ENCODE data around the gene FRMPD2.
"Not testable (repeated sequence)": the region's sequence is repeated elsewhere in the genome, so short reads cannot be mapped to it uniquely, and the experiment has no call there.

FRMPD2 gene

GRCh38 chr10:48147643-48148042 lies 126.9 kb downstream of the FRMPD2 start:
- WGBS, result no CpG with 5 or more reads among the region's 3 CpGs
- DNase-seq; H3K23ac ChIP-seq (ENCODE audit: low read length in 2 of 2); H4K8ac ChIP-seq (ENCODE audit: low read length); H2AK5ac ChIP-seq (ENCODE audit: low read length, severe bottlenecking); H2AFZ ChIP-seq (ENCODE audit: low read depth, low read length); H2BK5ac ChIP-seq (ENCODE audit: low read depth, low read length, poor library complexity, severe bottlenecking); H2BK15ac ChIP-seq (ENCODE audit: low read depth, poor library complexity, severe bottlenecking); H2BK12ac ChIP-seq (ENCODE audit: low read length in 2 of 2); H3K79me1 ChIP-seq (replicated peaks; ENCODE audit: low read length, poor library complexity, severe bottlenecking); H3K27me3 ChIP-seq (ENCODE audit: control insufficient read depth in 1 of 2, insufficient read depth in 1 of 2, low read length in 2 of 2); H3K27ac ChIP-seq (ENCODE audit: low read length, poor library complexity, severe bottlenecking); H4K91ac ChIP-seq (ENCODE audit: low read length); H3K18ac ChIP-seq (ENCODE audit: low read depth in 1 of 2, low read length in 2 of 2); H3K4me3 ChIP-seq (ENCODE audit: insufficient read depth in 1 of 2, low read depth in 1 of 2, low read length in 2 of 2); H3K4me1 ChIP-seq (ENCODE audit: control insufficient read depth, insufficient read depth, low read depth, low read length); H3K9me3 ChIP-seq (ENCODE audit: control insufficient read depth, low read length); H3K36me3 ChIP-seq (ENCODE audit: control insufficient read depth in 1 of 2, insufficient read depth in 2 of 2, low read depth in 1 of 2, low read length in 2 of 2); H2BK120ac ChIP-seq (ENCODE audit: low read depth, low read length); H3K4ac ChIP-seq (ENCODE audit: low read depth in 1 of 2, low read length in 2 of 2); H3K14ac ChIP-seq (ENCODE audit: low read length in 2 of 2); H3K9ac ChIP-seq (ENCODE audit: low read length); H3K4me2 ChIP-seq (ENCODE audit: low read length, poor library complexity, severe bottlenecking): not testable (repeated sequence)

GRCh38 chr10:48143721-48144642 lies 130.5 kb downstream of the FRMPD2 start:
- not testable (repeated sequence) for H3K9me3 ChIP-seq (ENCODE audit: control insufficient read depth, low read length); H2AK5ac ChIP-seq (ENCODE audit: low read length, severe bottlenecking); H4K91ac ChIP-seq (ENCODE audit: low read length); H3K4ac ChIP-seq (ENCODE audit: low read depth in 1 of 2, low read length in 2 of 2); H2BK15ac ChIP-seq (ENCODE audit: low read depth, poor library complexity, severe bottlenecking); DNase-seq; H4K8ac ChIP-seq (ENCODE audit: low read length); H2BK5ac ChIP-seq (ENCODE audit: low read depth, low read length, poor library complexity, severe bottlenecking); H3K14ac ChIP-seq (ENCODE audit: low read length in 2 of 2); H3K4me2 ChIP-seq (ENCODE audit: low read length, poor library complexity, severe bottlenecking); H2AFZ ChIP-seq (ENCODE audit: low read depth, low read length); H3K27ac ChIP-seq (ENCODE audit: low read length, poor library complexity, severe bottlenecking); H2BK120ac ChIP-seq (ENCODE audit: low read depth, low read length); H3K4me1 ChIP-seq (ENCODE audit: control insufficient read depth, insufficient read depth, low read depth, low read length); H3K27me3 ChIP-seq (ENCODE audit: control insufficient read depth in 1 of 2, insufficient read depth in 1 of 2, low read length in 2 of 2); H3K36me3 ChIP-seq (ENCODE audit: control insufficient read depth in 1 of 2, insufficient read depth in 2 of 2, low read depth in 1 of 2, low read length in 2 of 2); H3K9ac ChIP-seq (ENCODE audit: low read length); H3K23ac ChIP-seq (ENCODE audit: low read length in 2 of 2); H2BK12ac ChIP-seq (ENCODE audit: low read length in 2 of 2); H3K4me3 ChIP-seq (ENCODE audit: insufficient read depth in 1 of 2, low read depth in 1 of 2, low read length in 2 of 2); H3K79me1 ChIP-seq (replicated peaks; ENCODE audit: low read length, poor library complexity, severe bottlenecking); H3K18ac ChIP-seq (ENCODE audit: low read depth in 1 of 2, low read length in 2 of 2)
- no CpG with 5 or more reads among the region's 10 CpGs for WGBS

GRCh38 chr10:48140949-48141348 lies 133.5 kb downstream of the FRMPD2 start:
- not testable (repeated sequence) for H3K14ac ChIP-seq (ENCODE audit: low read length in 2 of 2); DNase-seq; H2AFZ ChIP-seq (ENCODE audit: low read depth, low read length); H3K27me3 ChIP-seq (ENCODE audit: control insufficient read depth in 1 of 2, insufficient read depth in 1 of 2, low read length in 2 of 2); H3K23ac ChIP-seq (ENCODE audit: low read length in 2 of 2); H2BK12ac ChIP-seq (ENCODE audit: low read length in 2 of 2); H3K9ac ChIP-seq (ENCODE audit: low read length); H3K4me3 ChIP-seq (ENCODE audit: insufficient read depth in 1 of 2, low read depth in 1 of 2, low read length in 2 of 2); H3K18ac ChIP-seq (ENCODE audit: low read depth in 1 of 2, low read length in 2 of 2); H4K8ac ChIP-seq (ENCODE audit: low read length); H3K36me3 ChIP-seq (ENCODE audit: control insufficient read depth in 1 of 2, insufficient read depth in 2 of 2, low read depth in 1 of 2, low read length in 2 of 2); H2AK5ac ChIP-seq (ENCODE audit: low read length, severe bottlenecking); H3K79me1 ChIP-seq (replicated peaks; ENCODE audit: low read length, poor library complexity, severe bottlenecking); H3K4me1 ChIP-seq (ENCODE audit: control insufficient read depth, insufficient read depth, low read depth, low read length); H3K4ac ChIP-seq (ENCODE audit: low read depth in 1 of 2, low read length in 2 of 2); H3K9me3 ChIP-seq (ENCODE audit: control insufficient read depth, low read length); H3K4me2 ChIP-seq (ENCODE audit: low read length, poor library complexity, severe bottlenecking); H2BK120ac ChIP-seq (ENCODE audit: low read depth, low read length); H3K27ac ChIP-seq (ENCODE audit: low read length, poor library complexity, severe bottlenecking); H2BK5ac ChIP-seq (ENCODE audit: low read depth, low read length, poor library complexity, severe bottlenecking); H2BK15ac ChIP-seq (ENCODE audit: low read depth, poor library complexity, severe bottlenecking); H4K91ac ChIP-seq (ENCODE audit: low read length)
- no CpG with 5 or more reads among the region's 3 CpGs for WGBS

- H3K27ac ChIP-seq (ENCODE audit: low read length, poor library complexity, severe bottlenecking); H3K23ac ChIP-seq (ENCODE audit: low read length in 2 of 2); H3K36me3 ChIP-seq (ENCODE audit: control insufficient read depth in 1 of 2, insufficient read depth in 2 of 2, low read depth in 1 of 2, low read length in 2 of 2); H2BK5ac ChIP-seq (ENCODE audit: low read depth, low read length, poor library complexity, severe bottlenecking); H3K9ac ChIP-seq (ENCODE audit: low read length); H3K4ac ChIP-seq (ENCODE audit: low read depth in 1 of 2, low read length in 2 of 2); DNase-seq; H3K14ac ChIP-seq (ENCODE audit: low read length in 2 of 2); H2BK12ac ChIP-seq (ENCODE audit: low read length in 2 of 2); H2BK120ac ChIP-seq (ENCODE audit: low read depth, low read length); H2AFZ ChIP-seq (ENCODE audit: low read depth, low read length); H3K4me1 ChIP-seq (ENCODE audit: control insufficient read depth, insufficient read depth, low read depth, low read length); H3K4me3 ChIP-seq (ENCODE audit: insufficient read depth in 1 of 2, low read depth in 1 of 2, low read length in 2 of 2); H3K27me3 ChIP-seq (ENCODE audit: control insufficient read depth in 1 of 2, insufficient read depth in 1 of 2, low read length in 2 of 2); H4K91ac ChIP-seq (ENCODE audit: low read length); H3K18ac ChIP-seq (ENCODE audit: low read depth in 1 of 2, low read length in 2 of 2); H2AK5ac ChIP-seq (ENCODE audit: low read length, severe bottlenecking); H4K8ac ChIP-seq (ENCODE audit: low read length); H3K4me2 ChIP-seq (ENCODE audit: low read length, poor library complexity, severe bottlenecking); H3K79me1 ChIP-seq (replicated peaks; ENCODE audit: low read length, poor library complexity, severe bottlenecking); H3K9me3 ChIP-seq (ENCODE audit: control insufficient read depth, low read length); H2BK15ac ChIP-seq (ENCODE audit: low read depth, poor library complexity, severe bottlenecking): not testable (repeated sequence)
- 91% methylated on average over 14 of the region's 53 CpGs for WGBS
Observed at GRCh38 chr10:48139953-48140850, 134.3 kb downstream of the FRMPD2 start.
